H1 (cell line): ENCODE results near the gene FAM72B.
"Not testable (repeated sequence)": the region's sequence is repeated elsewhere in the genome, so short reads cannot be mapped to it uniquely, and the experiment has no call there.

ENCODE experiments used
- CTCF ChIP-seq, 3 experiments: IDR thresholded peaks; 1 replicate in 2 of 3; 2 replicates in 1 of 3; pipeline versions ENCODE4 v1.5.1 to v1.6.1; 2011; ENCODE audit warnings: low read length in 3 of 3, mild to moderate bottlenecking in 3 of 3, inconsistent platforms in 2 of 3, low read depth in 1 of 3, moderate library complexity in 1 of 3; ENCODE audit not compliant: insufficient read depth in 1 of 3; ENCODE audit errors: control extremely low read depth in 1 of 3
- EZH2 ChIP-seq: fragments of 200-600 bp; sonication (generic); IDR thresholded peaks from 2 replicates; pipeline ENCODE4 v1.7.1; 2012; ENCODE audit warnings: low read depth, mild to moderate bottlenecking, moderate library complexity, low read length, inconsistent platforms; ENCODE audit not compliant: severe bottlenecking
- MAX ChIP-seq: IDR thresholded peaks from 2 replicates; pipeline ENCODE4 v1.6.1; 2012; ENCODE audit warnings: inconsistent platforms
- POLR2A ChIP-seq, 2 experiments: IDR thresholded peaks; 1 replicate in 1 of 2; 2 replicates in 1 of 2; pipeline ENCODE4 v1.6.1; 2011; ENCODE audit warnings: low read depth in 2 of 2, low read length in 2 of 2, mild to moderate bottlenecking in 2 of 2; ENCODE audit errors: control extremely low read depth in 1 of 2
- SIX5 ChIP-seq: IDR thresholded peaks from 2 replicates; pipeline ENCODE4 v1.6.1; 2011; ENCODE audit warnings: mild to moderate bottlenecking, low read depth, low read length
- TEAD4 ChIP-seq: IDR thresholded peaks from 2 replicates; pipeline ENCODE4 v1.6.1; 2012; ENCODE audit warnings: low read depth, low read length, inconsistent platforms, mixed read lengths
- USF2 ChIP-seq: IDR thresholded peaks from 2 replicates; pipeline ENCODE4 v1.6.1; 2011; ENCODE audit warnings: low read length, improper control_type of control experiment

- not testable (repeated sequence) for TF ChIP-seq CTCF (IDR thresholded peaks at IDR 0.05; ENCODE audit: control extremely low read depth in 1 of 3, insufficient read depth in 1 of 3, low read depth in 1 of 3, low read length in 3 of 3); EZH2; USF2; POLR2A (IDR thresholded peaks at IDR 0.05; ENCODE audit: control extremely low read depth in 1 of 2, low read depth in 2 of 2, low read length in 2 of 2); TEAD4; SIX5; MAX
Observed at GRCh38 chr1:121205786-121206711, 21.9 kb upstream of the FAM72B start.
